ENCODE data around the gene GALK1.

GRCh38 chr17:75729351-75729750 lies 35.6 kb downstream of the GALK1 start:
- TF ChIP-seq MAF1 (CRISPR knock-in tag; IDR thresholded peaks at IDR 0.05; ENCODE audit: borderline replicate concordance) (no peak), PATZ1 (CRISPR knock-in tag; IDR thresholded peaks at IDR 0.05) (no peak), ZHX2 (IDR thresholded peaks at IDR 0.05; ENCODE audit: low read depth) (no peak), ZHX2 (CRISPR knock-in tag; IDR thresholded peaks at IDR 0.05; ENCODE audit: borderline replicate concordance) (no peak), KAT8 (CRISPR knock-in tag; IDR thresholded peaks at IDR 0.05) (no peak), CHD2 (IDR thresholded peaks at IDR 0.05; ENCODE audit: low read depth, low read length) (no peak), TBX2 (CRISPR knock-in tag; IDR thresholded peaks at IDR 0.05; ENCODE audit: borderline replicate concordance) (no peak)

All from HepG2 (cell line).